Gastrocnemius medialis (tissue), 4 donors: ENCODE results near the gene MUSK.

Experiments
- CTCF ChIP-seq, 5 experiments: fragments of 450-650 bp in 3 of 5; fragments of 200-600 bp in 2 of 5; sonication (generic) in 2 of 5; IDR thresholded peaks in 4 of 5; conservative IDR thresholded peaks in 1 of 5; 1 replicate in 4 of 5; 2 replicates in 1 of 5; pipeline ENCODE4 v1.5.1; 2016 to 2019; ENCODE audit warnings: antibody characterized with exemption in 5 of 5, mild to moderate bottlenecking in 3 of 5, moderate library complexity in 3 of 5
- POLR2A ChIP-seq, 2 donors: fragments of 450-650 bp; IDR thresholded peaks; one replicate each; pipeline ENCODE4 v1.6.1; 2017; ENCODE audit warnings: antibody characterized with exemption in 2 of 2, mild to moderate bottlenecking in 2 of 2, moderate library complexity in 2 of 2

GRCh38 chr9:110788871-110789270, 120.3 kb downstream of the MUSK start:
- TF ChIP-seq CTCF (IDR thresholded peaks at IDR 0.05 in 4 of 5, conservative IDR thresholded peaks at IDR 0.05 in 1 of 5) (no peak), POLR2A (IDR thresholded peaks at IDR 0.05) (no peak)
